GM10266 (cell line): ENCODE results near the gene ZCCHC8.
"Not testable (repeated sequence)": the region's sequence is repeated elsewhere in the genome, so short reads cannot be mapped to it uniquely, and the experiment has no call there.

ENCODE experiments used
- DNase-seq: peaks from one replicate; pipeline ENCODE4 v3.0.0; 2012; ENCODE audit errors: extremely low spot score
- TF ChIP-seq, protein P1 (sequence below): IDR thresholded peaks from 2 replicates; pipeline ENCODE4 v1.5.1; 2012; ENCODE audit warnings: mild to moderate bottlenecking, low read depth; ENCODE audit not compliant: control insufficient read depth, insufficient read depth; ENCODE audit errors: missing control alignments

ZCCHC8 gene

DNA sequence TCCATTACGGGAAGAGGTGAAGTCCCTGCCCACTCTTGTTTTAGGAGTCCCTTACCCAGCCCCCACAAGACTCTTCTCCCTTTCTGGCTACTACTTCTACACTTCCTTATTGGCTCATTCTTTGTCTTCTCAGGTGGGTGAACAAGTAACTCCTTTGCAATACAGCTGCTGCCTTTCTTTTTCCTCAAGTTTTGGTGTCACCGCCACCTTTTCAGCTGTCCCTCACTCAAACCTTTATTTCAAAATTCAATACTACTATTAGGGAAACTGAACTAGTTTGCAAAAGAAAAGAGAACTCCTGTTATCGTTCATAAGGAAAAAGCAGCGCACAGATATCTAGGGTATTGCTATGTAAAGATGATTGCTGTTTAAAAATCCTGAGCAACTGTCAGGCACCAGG, 19.9 kb upstream of the ZCCHC8 start:
- TF ChIP-seq, protein P1, sequence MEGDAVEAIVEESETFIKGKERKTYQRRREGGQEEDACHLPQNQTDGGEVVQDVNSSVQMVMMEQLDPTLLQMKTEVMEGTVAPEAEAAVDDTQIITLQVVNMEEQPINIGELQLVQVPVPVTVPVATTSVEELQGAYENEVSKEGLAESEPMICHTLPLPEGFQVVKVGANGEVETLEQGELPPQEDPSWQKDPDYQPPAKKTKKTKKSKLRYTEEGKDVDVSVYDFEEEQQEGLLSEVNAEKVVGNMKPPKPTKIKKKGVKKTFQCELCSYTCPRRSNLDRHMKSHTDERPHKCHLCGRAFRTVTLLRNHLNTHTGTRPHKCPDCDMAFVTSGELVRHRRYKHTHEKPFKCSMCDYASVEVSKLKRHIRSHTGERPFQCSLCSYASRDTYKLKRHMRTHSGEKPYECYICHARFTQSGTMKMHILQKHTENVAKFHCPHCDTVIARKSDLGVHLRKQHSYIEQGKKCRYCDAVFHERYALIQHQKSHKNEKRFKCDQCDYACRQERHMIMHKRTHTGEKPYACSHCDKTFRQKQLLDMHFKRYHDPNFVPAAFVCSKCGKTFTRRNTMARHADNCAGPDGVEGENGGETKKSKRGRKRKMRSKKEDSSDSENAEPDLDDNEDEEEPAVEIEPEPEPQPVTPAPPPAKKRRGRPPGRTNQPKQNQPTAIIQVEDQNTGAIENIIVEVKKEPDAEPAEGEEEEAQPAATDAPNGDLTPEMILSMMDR = no peak
- no peak for DNase-seq

DNA sequence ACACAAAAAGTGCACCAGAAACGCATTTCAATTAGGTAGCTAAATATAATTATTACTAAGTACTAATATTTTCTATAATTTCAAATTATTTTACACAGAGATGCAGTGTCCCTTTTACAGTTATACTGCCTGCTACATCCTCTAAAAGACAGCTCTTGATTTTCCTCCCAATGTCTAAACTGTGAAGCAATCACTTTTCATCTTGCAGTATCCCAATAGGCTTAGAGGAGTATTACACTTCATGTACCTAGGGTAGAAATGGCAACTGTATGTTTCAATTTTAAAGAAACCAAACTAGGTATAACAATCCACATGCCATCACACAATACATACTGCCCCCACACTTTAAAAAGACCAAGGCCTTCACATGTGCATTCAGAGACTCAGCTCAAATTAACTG, 18.7 kb upstream of the ZCCHC8 start:
- no peak for DNase-seq
- TF ChIP-seq, protein P1 = no peak

DNA sequence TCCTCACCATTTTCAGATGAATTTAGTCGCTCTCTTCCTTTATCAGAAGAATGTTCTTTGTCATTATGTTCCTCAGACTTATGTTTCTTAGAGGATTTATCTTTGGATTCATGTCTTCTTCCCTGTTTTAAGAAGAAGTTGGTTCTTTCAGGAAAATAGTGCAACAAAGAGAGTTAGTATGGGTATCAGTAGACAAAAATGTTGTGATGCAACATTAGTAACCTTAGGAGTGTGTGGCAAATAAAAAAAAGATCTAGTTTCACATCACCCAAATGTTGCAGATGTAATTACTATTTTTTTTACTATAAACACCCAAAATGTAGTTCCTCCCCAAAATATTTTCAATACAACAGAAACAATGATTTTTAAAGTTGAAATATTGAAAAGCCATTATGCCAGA, 18.2 kb upstream of the ZCCHC8 start:
- no peak for DNase-seq
- TF ChIP-seq, protein P1 = no peak

DNA sequence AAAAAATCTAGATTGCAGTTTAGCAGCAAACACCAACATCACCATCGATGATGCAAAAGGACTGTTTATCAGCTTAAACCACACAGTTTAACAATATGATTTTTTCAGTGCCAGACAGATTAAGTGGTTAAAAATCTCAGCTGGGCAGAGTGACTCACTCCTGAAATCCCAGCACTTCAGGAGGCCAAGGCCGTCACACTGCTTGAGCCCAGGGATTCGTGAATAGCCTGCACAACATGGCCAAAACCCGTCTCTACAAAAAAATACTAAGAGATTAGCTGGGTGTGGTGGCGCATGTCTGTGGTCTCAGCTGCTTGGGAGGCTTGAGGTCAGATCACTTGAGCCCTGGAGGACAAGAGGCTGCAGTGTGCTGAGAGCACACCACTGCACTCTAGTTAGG, 17.1 kb upstream of the ZCCHC8 start:
- TF ChIP-seq, protein P1 = no peak
- no peak for DNase-seq

DNA sequence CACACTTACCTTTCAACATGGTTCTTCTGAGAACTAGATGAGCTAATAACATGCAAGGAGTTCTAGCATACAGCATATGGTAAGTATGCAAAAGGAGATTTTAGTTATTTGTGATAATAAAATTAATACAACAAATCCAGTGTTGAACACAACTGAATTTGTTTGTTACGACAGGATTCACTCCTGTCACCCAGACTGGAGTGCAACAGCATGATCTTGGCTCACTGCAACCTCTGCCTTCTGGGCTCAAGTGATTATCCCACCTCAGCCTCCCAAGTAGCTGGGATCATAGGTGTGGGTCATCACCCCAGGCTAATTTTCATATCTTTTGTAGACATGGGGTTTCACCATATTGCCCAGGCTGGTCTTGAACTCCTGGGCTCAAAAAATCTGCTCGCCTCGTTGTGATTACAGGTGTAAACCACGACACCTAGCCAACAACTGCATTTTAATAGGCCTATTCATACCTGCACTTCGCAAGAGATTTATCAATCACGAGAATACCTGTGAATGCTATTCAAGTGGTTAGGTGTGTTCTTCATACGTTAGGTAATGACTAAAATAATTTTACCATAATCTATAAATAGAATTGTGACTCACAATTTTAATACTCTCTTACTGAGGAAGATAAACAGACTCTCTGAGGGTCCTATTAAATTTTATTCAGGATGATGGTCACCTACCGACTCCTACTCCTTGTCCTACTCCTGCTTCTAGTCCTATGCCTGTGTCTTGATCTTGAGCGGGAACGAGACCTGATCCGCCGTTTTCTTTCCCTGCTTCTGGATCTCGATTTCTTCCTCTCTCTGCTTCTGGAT, 16.0 kb upstream of the ZCCHC8 start:
- no peak for DNase-seq
- TF ChIP-seq, protein P1 = no peak

DNA sequence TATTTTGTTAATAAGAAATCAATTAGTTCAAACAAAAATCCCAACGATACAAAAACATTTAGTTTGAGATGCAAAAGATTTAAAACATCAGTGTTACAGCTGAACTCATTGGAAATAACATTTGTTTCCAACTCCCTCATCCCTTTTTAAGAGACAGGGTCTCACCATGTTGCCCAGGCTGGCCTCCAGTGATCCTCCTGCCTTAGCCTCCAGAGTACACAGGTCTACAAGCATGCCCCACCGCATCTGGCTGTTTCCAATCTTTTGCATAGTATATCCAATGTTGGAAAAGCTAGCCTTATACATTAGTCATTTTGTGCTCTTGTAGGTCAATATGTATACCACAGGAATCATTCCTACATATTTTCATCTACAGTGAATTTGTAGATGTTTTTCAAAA, 14.5 kb upstream of the ZCCHC8 start:
- no peak for DNase-seq
- TF ChIP-seq, protein P1 = no peak

DNA sequence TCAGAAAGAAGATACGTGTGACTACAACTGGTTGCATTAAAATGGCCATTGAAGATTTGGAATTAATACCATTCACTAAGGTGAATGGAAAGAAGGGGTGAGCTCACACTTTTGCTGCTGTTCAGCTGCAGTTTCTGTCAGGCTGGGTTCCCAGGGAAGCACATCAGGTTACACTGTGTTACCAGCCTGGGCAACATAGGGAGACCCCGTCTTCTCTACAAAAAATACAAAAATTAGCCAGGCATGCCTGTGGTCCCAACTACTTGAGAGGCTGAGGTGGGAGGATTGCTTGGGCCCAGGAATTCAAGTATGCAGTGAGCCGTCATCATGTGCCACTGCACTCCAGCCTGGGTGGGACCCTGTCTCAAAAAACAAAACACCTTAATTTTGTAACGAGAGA, 12.9 kb upstream of the ZCCHC8 start:
- TF ChIP-seq, protein P1 = no peak
- no peak for DNase-seq

DNA sequence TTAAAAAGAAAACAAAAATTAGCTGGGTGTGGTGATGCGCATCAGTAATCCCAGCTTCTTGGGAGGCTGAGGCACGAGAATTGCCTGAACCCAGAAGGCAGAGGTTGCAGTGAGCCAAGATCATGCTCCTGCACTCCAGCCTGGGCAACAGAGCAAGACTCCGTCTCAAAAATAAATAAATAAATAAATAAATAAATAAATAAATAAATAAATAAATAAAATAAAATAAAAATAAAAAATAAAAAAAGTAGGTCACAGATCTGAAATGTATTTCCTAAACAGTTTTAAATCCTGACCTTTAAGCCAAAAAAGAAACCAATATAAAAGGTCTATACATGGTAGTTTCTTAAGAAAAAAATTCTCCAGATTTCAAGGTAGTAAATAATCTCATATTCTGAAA, 12.3 kb upstream of the ZCCHC8 start:
- not testable (repeated sequence) for DNase-seq
